ENCODE measurements around the gene FRA10AC1.

Gene FRA10AC1

GRCh38 chr10:93622942-93623341 lies 79.5 kb downstream of the FRA10AC1 start:
- DNase-seq: no peak

- DNase-seq: no peak
These were observed 81.5 kb downstream of the FRA10AC1 start for GRCh38 chr10:93620925-93621324.
